Measurements from ENCODE around the gene PATL2.
A peak's percentile ranks its signal among the peaks of the same experiment; 100 is the strongest.

PATL2 gene

GRCh38 chr15:44682809-44683682 is 28.1 kb downstream of the PATL2 start:
- DNase-seq: peak; percentile 44

- DNase-seq: no peak
Measured at GRCh38 chr15:44682211-44682610, 28.9 kb downstream of the PATL2 start.

- no peak for DNase-seq
Measured at GRCh38 chr15:44676676-44677075, 34.4 kb downstream of the PATL2 start.

GRCh38 chr15:44675911-44676310 is 35.2 kb downstream of the PATL2 start:
- DNase-seq: no peak

GRCh38 chr15:44673639-44674038 is 37.5 kb downstream of the PATL2 start:
- no peak for DNase-seq

GRCh38 chr15:44670087-44670950 is 40.8 kb downstream of the PATL2 start:
- DNase-seq: no peak

- no peak for DNase-seq
Measured at GRCh38 chr15:44668921-44669320, 42.2 kb downstream of the PATL2 start.

GRCh38 chr15:44667039-44667360 is 44.1 kb downstream of the PATL2 start:
- no peak for DNase-seq

- DNase-seq: no peak
Measured at GRCh38 chr15:44666210-44667038, 44.7 kb downstream of the PATL2 start.

GRCh38 chr15:44663410-44664308 is 47.5 kb downstream of the PATL2 start, which contains the start of gene SPG11:
Gene SPG11, minus strand, starts transcription at chr15:44663662. Its CDS starts 15 bp downstream, at chr15:44663647.
- peak; percentile 98 for DNase-seq

GRCh38 chr15:44662478-44663409 is 48.4 kb downstream of the PATL2 start:
- peak; percentile 78 for DNase-seq

GRCh38 chr15:44661576-44661975 is 49.5 kb downstream of the PATL2 start:
- no peak for DNase-seq

- DNase-seq: no peak
Measured at GRCh38 chr15:44659056-44659455, 52.1 kb downstream of the PATL2 start.

GRCh38 chr15:44657378-44657777 is 53.7 kb downstream of the PATL2 start:
- DNase-seq: no peak

- no peak for DNase-seq
Measured at GRCh38 chr15:44656913-44657312, 54.2 kb downstream of the PATL2 start.

GRCh38 chr15:44656298-44656697 is 54.8 kb downstream of the PATL2 start:
- DNase-seq: no peak

- no peak for DNase-seq
Measured at GRCh38 chr15:44654858-44655257, 56.3 kb downstream of the PATL2 start.

GRCh38 chr15:44647637-44648036 is 63.5 kb downstream of the PATL2 start:
- no peak for DNase-seq

- DNase-seq: no peak
Measured at GRCh38 chr15:44647036-44647435, 64.1 kb downstream of the PATL2 start.

GRCh38 chr15:44646460-44646859 is 64.7 kb downstream of the PATL2 start:
- DNase-seq: no peak

- no peak for DNase-seq
Measured at GRCh38 chr15:44641651-44642050, 69.5 kb downstream of the PATL2 start.

Measured in femur (tissue), 1 donor.